Vagina (tissue), 2 donors: ENCODE data around the gene XPO4.

Source experiments
- POLR2AphosphoS5 ChIP-seq, 2 donors: sonication (generic); formaldehyde crosslinking; IDR thresholded peaks; one replicate each; pipeline ENCODE4 v1.9.0; 2017; ENCODE audit warnings: antibody characterized with exemption in 2 of 2, mild to moderate bottlenecking in 2 of 2, low read depth in 1 of 2; ENCODE audit not compliant: insufficient read depth in 1 of 2
- TF ChIP-seq, protein P1 (sequence below), 3 experiments: fragments of 450-650 bp in 2 of 3; fragments of 200-600 bp in 1 of 3; sonication (generic) in 1 of 3; IDR thresholded peaks; one replicate each; pipeline ENCODE4 v1.5.1; 2017 to 2019; ENCODE audit warnings: antibody characterized with exemption in 3 of 3, mild to moderate bottlenecking in 2 of 3, moderate library complexity in 2 of 3

DNA sequence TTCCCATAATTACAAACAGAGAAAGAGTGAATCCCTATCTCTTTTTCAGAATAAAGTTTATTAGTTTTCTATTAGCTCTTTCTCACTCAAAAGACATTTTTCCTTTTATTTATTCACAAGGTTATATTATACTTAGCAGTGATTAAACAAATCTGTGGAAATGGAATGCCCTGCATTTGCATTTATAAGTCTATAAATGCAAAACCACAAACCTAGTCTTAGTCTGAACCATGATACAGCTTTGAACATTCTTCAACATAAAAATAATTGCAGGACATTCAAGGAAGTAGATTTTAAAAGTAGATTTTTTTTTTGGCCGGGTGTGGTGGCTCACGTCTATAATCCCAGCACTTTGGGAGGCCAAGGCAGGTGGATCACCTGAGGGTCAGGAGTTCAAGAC is 8.3 kb downstream of the XPO4 start:
- TF ChIP-seq, protein P1, sequence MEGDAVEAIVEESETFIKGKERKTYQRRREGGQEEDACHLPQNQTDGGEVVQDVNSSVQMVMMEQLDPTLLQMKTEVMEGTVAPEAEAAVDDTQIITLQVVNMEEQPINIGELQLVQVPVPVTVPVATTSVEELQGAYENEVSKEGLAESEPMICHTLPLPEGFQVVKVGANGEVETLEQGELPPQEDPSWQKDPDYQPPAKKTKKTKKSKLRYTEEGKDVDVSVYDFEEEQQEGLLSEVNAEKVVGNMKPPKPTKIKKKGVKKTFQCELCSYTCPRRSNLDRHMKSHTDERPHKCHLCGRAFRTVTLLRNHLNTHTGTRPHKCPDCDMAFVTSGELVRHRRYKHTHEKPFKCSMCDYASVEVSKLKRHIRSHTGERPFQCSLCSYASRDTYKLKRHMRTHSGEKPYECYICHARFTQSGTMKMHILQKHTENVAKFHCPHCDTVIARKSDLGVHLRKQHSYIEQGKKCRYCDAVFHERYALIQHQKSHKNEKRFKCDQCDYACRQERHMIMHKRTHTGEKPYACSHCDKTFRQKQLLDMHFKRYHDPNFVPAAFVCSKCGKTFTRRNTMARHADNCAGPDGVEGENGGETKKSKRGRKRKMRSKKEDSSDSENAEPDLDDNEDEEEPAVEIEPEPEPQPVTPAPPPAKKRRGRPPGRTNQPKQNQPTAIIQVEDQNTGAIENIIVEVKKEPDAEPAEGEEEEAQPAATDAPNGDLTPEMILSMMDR (IDR thresholded peaks at IDR 0.05), result no peak
- TF ChIP-seq POLR2AphosphoS5 (IDR thresholded peaks at IDR 0.05; ENCODE audit: insufficient read depth in 1 of 2, low read depth in 1 of 2), result no peak
